Stimulated activated CD4-positive, alpha-beta T cell treated with anti-CD3 and anti-CD28 coated beads, Interleukin-4, amount 100 ng/mL, for 48 hours (primary cell): ENCODE data around the gene TMEM119.
"Not testable (repeated sequence)": the region's sequence is repeated elsewhere in the genome, so short reads cannot be mapped to it uniquely, and the experiment has no call there.

Source experiments
- DNase-seq, 2 donors: peaks; one replicate each; pipeline ENCODE4 v3.0.0-alpha.2; 2020; ENCODE audit warnings: low read depth in 2 of 2

TMEM119 gene

DNA sequence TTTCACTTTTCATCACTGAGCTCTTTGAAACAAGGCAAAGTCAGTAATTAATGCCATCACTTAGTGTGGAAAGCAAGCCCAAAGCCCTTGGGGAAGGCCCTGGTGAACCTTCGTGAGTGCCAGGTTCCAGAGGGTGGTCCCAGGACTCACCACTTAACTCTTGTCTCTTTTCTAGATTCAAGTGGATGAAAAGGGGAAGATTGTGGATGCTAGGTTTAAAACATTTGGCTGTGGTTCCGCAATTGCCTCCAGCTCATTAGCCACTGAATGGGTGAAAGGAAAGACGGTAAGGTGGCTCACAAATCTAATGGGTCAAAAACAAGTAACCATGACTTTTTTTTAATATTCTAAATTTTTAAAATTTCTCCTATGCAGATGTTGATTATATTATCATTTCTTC, 32.7 kb downstream of the TMEM119 start:
- no peak for DNase-seq

DNA sequence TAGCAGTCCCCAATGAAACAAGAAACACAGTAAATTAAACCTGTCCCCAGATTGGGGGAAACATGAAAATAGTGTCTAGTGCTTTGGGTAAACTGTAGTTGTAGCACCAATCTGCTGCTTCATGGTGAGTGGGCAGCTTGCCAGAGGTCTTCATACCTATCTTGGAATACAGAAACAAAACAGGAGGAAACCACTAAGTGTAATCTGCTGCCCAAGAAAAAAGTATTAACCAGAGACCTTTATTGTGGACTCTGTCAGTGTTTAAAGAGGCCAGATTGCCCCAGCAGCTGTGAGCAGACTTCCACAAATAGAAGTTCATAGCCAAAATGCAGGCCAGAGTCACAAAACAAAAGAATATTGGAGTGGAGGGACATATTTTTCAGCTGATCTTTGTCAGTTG, 33.2 kb downstream of the TMEM119 start:
- no peak for DNase-seq

DNA sequence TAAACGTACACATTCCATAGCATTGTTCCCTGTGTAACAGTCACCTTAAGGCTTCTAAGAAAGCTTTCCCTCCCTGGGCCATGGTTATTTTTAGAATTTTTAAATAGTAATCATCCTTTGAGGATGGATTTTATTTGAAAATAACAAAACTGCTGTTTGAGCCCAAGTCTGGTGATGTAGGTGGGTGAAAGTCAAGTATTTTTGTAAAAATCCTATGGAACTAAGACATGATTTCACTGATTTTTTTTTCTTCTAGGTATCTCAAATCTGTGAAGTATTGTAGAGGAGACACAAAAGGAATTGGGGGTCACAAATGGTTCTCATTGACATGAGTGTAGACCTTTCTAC, 34.1 kb downstream of the TMEM119 start:
- DNase-seq, result no peak

DNA sequence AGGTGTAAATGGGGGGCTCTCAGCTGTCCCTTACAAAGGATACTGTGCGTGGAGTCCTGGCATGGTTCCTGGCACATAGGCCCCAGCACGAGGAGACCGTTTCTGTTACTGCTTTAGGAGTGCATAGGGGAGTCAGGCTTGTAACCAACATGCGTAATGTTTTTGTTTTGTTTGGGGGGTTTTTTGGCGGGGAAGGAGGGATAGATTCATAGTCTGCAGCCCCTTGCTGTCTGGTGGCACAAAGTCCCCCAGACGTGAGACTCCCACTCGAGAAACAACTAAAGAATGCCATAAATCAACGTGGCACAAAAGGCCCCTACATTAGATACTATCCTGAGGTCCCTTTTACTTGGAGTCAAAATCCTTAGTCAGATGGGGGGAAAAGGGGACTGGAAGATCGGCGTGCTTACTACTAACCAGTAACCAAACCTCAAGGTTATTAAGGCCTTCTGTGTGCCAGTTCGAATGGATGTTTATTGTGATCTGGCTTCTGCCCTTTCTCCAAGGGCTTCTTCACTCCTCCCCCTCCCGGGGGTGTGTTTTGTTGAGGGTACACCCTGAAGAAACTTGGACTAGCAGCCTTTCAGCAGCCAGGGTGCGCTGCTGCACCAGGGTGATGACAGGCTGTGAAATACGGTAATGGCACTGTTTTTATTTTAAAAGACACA, 34.6 kb downstream of the TMEM119 start:
- DNase-seq, result peak; percentile 68 to 83

DNA sequence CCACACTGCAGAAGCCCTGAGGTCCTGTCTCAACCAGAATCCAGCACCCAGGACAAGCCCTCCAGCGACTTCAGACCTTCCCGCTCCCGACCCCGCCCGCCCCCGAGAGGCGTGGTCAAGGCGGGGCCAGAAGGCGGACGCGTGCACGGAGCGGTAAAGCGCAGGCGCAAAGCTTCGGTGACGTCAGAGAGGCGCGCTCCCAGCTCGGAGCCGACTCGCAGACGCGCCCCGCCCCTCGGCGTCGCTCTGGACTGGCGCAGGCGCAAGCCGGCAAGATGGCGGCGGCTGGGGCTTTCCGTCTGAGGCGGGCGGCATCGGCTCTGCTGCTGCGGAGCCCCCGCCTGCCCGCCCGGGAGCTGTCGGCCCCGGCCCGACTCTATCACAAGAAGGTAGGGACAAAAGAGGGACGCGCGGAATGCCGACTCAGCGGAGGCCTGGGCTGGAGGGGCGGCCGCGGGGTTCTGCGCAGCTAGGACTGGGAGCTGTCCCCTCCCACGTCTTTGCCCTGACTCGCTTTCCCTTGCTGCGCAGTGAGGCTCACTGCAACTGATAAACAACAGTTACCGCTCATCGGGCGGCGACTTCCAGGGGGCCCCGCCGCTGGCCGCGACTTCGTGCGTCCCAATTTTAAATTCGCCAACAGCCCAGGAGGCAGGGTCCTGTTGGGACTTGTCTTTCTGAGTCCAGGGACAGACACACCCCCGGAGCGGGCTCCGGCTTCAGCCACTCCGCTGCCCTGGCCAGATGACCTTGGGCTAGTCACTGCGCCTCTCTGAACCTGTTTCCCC, 35.3 kb downstream of the TMEM119 start, which contains the start of gene ISCU:
Gene ISCU, plus strand, starts transcription at position 249 of the 788 bp plus-strand sequence. Its CDS starts 27 bp downstream, at position 276.
- DNase-seq, result peak; percentile 98

DNA sequence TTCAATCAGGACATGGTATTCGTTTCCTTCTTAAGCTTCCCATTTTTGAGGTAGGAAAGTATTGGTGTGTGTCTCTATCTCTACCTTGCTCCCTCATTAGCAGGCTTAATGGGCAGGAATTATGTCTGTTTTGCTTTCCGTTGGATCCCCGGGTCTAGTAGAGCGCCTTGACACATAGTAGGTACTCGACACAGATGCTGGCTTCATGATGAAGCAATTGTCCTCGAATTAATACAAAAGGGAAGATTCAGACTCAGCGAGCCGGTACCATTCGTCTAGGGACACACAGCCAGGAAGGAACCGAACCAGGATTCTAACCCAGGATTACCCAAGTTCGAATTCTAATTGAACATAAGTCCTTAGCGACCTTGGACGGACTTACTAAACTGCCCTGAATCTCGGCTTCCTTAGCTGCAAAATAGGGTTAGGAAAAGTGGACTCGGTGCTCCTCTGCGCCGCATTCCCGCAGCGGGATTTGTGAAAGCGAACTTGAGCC, 36.0 kb downstream of the TMEM119 start:
- no peak for DNase-seq

DNA sequence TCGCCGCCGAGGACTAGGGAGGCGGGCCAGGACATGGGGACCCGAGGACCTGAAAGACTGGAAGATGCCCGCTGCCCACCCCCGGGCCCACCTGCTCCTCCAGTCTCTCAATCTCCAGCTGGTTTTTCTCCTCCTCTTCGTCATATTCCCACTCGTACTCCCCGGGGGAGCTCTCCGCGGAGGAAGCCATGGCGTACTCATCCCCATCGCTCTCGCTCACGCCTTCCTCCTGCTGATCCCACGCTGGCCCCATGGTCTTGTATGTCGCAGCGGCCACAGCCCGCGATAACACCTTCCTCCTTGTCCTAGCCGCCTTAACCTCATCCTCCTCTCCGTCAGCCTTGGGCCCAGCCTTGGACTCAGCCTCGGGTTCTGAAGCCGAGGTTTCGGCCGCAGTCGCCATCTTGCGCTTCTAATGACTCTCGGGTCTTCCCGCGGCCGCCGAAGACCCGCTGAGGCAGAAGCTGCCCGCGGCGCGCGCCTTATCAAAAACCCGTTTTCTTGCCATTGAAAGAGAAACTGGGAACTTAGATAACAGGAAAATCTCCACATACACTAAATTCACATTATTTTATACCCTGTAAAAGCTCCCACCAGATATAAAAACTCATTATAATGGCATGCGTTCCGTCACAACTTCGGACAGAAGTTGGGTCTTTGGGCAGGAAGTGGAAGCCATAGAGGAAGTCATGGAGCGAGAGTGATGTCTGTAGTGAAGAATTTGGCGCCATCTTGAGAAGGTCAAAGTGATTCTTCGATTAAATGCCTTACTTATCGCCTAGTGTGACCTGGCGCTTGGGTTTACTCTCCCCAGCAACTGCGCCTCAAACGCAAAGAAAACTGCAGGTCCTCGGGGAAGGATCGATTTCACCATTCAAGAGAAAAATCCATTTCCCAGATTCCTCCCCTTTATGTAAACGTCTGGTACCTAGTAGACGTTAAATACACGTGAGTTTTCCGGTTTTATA, 36.8 kb downstream of the TMEM119 start, which contains the start of gene SART3:
Gene SART3, minus strand, starts transcription at position 422 of the 968 bp plus-strand sequence. Its CDS starts 19 bp downstream, at position 403.
- peak; percentile 71 to 72 for DNase-seq

DNA sequence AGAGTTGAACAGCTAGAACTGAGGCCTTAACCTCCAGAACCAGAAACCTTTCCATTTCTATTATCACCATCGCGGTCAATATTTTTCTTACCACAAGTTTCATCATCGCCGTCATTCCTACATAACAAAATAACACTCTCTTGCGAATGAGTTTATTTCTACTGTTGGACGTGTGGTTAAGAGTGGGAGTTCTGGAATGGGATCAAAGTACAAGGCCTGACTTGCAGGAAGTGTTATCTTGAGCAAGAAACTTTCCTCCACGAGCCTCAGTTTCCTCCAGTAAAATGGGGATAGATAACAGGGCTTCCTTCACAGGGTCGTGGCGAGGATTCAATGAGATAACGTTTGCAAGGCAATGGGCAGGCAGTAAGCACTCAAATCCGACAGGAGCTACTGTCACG, 37.6 kb downstream of the TMEM119 start:
- no peak for DNase-seq

DNA sequence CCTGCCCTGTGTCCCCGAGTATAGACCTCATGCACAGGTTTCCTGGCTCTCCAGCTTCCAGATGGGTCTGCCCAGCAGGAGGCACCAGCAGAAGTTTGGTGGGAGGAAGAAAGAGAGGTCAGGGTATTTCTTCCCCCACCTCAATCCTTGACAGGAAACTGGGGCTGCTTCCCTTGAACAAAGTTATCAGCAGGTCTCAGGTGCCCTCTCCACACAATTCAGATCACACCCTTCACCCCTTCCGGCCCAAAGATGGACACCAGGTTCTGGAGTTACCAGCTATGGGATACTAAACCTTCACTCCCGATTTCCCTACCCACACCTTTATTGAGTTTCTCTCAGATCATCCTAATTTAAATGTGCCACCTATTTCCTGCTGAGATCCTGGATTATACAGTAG, 38.1 kb downstream of the TMEM119 start:
- no peak for DNase-seq

DNA sequence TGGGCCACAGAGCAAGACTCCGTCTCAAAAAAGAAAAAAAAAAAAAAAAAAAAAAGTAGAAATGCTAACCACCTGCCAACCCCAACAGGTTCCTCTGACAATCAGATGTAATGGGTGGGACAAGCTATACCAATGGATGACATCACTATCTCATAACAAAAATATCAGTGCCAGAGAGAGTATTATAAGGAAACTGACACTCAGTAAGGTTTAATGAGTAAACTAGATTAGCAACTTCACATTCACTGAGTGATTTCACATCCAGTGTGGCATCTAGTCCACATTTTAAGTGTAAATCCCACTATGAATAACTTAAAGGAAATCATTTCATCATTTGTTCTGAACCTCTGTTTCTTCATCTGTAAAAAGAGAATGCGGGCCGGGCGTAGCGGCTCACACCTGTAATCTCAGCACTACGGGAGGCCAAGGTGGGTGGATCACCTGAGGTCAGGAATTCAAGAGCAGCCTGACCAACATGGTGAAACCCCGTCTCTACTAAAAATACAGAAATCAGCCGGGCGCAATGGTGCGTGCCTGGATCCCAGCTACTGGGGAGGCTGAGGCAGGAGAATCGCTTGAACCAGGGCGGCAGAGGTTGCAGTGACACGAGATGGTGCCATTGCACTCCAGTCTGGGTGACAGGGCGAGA, 38.8 kb downstream of the TMEM119 start:
- no peak for DNase-seq

DNA sequence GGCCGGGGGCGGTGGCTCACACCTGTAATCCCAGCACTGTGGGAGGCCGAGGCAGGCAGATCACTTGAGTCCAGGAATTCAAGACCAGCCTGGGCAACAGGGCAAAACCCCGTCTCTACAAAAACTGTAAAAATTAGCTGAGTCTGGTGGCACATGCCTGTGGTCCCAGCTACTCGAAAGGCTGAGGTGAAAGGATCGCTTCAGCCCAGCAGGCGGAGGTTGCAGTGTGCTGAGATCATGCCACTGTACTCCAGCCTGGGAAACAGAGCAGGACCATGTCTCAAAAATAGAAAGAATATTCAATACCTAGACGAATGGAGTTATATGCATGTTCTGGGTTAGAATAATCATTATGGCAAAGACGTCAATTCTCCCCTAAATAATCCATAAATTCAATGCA, 42.5 kb downstream of the TMEM119 start:
- DNase-seq, result not testable (repeated sequence)

DNA sequence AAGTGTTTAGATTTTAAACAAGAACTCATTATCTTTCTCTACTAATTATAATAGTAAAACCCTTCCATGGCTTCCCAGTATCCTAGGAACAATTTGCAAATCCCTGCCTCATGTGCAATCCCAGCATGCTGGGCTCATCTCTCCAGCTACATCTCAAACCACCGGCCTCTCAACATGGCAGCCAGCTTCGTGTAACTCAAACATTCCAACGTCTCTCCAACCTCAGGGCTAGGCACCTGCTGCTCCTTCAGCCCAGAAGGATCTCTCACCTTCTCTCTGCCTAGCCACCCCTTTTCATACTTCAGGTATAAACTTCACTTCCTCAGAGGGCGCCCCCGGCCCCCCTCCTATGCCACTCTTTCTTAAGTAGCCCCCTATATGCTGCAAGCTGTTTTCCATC, 44.1 kb downstream of the TMEM119 start:
- DNase-seq, result no peak

DNA sequence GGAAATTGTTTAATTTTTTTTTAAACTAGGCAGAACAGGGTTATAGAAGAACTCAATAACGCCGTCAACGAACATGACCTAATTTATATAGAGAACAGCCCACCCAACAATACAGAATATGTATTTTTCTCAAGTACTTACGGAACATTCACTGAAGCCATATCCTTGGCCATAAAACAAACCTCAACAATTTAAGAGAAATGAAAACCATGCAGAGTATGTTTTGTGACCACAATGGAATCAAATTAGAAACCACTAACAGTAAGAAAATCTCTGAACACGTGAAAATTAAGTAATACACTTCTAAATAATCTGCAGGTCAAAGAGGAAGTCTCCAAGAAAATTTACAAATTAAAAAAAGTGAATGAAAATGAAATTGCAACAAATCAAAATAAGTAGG, 46.3 kb downstream of the TMEM119 start:
- DNase-seq, result no peak

DNA sequence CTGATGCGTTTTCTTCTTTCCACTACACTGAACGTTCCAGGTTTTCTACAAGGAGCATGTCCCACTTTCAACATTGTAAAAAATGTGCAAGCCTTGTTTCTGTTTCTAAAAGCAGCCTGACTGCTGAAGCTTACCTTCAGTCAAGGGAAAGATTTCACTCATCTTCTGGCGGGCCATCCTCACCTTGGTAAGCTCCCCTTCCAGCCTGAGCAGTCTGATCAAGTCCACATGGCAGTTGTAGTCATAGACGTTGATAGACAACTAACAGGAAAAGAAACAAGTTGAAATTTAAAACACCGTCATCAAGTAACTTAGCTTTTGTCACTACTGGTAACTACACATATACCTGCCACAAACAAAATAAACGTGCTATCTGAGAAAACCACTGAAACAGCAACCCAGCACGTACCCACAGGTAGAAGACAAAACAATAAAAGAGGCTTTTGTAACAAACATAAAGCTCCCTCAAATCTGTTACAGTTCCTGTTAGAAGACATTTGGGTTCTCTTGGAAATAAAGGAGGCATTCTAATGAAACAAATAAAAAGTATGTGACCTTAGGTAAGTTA, 48.8 kb downstream of the TMEM119 start:
- DNase-seq, result no peak

DNA sequence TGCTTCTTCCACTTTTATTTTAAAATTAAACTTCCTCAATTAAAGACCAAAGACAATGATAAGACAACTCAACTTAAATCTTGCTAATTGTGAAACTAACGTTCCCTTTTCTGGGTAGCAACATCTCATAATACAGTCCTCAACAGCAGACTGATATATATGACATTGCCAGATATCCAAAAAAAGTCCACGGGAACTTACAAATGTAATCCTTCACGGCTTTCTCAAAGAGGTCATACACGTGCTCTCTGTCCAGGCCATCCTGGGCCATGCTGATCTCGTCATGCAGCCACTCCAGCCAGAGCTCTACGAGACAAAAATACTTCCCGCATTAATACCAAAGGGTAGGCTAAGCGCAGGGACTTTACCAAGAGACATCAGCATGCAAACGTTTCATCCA, 50.2 kb downstream of the TMEM119 start:
- no peak for DNase-seq

DNA sequence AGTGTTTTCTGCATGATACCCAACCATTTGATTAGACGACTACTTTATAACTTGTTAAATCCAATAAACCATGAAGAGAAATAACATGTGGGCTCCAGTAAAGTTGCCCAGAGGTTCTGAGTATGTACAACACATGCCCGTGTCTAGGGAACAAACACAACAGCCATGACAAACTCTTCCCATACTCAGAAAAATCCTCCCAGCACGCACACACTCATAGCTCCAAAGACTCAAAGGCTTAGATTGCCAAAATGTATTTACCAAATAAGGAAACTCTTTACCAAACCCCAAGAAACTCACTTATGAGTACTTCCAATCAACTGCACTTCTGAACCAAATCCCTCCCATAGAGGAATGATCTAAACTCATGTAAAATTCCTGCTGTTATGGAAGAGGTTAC, 54.2 kb downstream of the TMEM119 start:
- no peak for DNase-seq

DNA sequence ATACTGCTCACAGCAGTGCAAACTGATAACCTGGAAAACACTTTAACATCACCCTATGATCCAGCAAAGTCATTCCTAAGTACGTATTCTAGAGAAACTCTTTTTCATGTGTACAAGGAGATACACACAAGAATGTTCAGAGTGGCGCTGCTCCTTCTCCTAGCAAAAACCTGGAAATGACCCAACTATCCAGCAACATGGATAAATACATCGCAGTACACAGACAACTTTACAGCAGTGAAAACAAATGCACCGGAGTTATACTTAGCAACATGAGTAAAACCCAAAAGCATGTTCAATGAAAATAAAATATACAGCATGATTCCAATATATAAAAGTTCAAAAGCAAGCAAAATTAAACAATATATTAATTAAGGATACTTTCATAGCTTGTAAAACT, 55.6 kb downstream of the TMEM119 start:
- DNase-seq, result no peak
